ENCODE measurements around the gene SLC37A3.

Gene SLC37A3

GRCh38 chr7:140390034-140390433 is 8.3 kb downstream of the SLC37A3 start:
- no peaks in the 10 kb centered on the region for H3K9me3 ChIP-seq
- H3K36me3 ChIP-seq (replicated peaks) = no peaks in the 10 kb centered on the region
- H3K4me3 ChIP-seq = no peak overlapping the region
- no peaks in the 10 kb centered on the region for H3K4me1 ChIP-seq
- no peaks in the 10 kb centered on the region for H3K27me3 ChIP-seq (ENCODE audit: low read depth)
- in situ Hi-C loops (cut with MboI; ENCODE audit: low sequenced_read_pairs) = no loop called here
- no peak for DNase-seq (ENCODE audit: low spot score in 2 of 2)

- no peak overlapping the region for H3K4me3 ChIP-seq
- H3K36me3 ChIP-seq (replicated peaks) = no peaks in the 10 kb centered on the region
- no peaks in the 10 kb centered on the region for H3K27me3 ChIP-seq (ENCODE audit: low read depth)
- DNase-seq (ENCODE audit: low spot score in 2 of 2) = no peak
- no peaks in the 10 kb centered on the region for H3K9me3 ChIP-seq
- in situ Hi-C loops (cut with MboI; ENCODE audit: low sequenced_read_pairs) = no loop called here
- H3K4me1 ChIP-seq = no peaks in the 10 kb centered on the region
Observed at GRCh38 chr7:140389445-140389844, 8.9 kb downstream of the SLC37A3 start.

GRCh38 chr7:140384894-140385545 is 13.3 kb downstream of the SLC37A3 start:
- H3K9me3 ChIP-seq = no peaks in the 10 kb centered on the region
- no peak for DNase-seq (ENCODE audit: low spot score in 2 of 2)
- H3K4me1 ChIP-seq = no peaks in the 10 kb centered on the region
- H3K4me3 ChIP-seq = no peak overlapping the region
- peaks cover 9% of the 10 kb centered on the region for H3K36me3 ChIP-seq (replicated peaks)
- H3K27me3 ChIP-seq (ENCODE audit: low read depth) = no peaks in the 10 kb centered on the region
- in situ Hi-C loops (cut with MboI; ENCODE audit: low sequenced_read_pairs) = no loop called here

GRCh38 chr7:140383954-140384713 is 14.2 kb downstream of the SLC37A3 start:
- Histone ChIP-seq H3K9me3 (no peaks in the 10 kb centered on the region), H3K36me3 (replicated peaks) (peaks cover 11% of the 10 kb centered on the region), H3K27me3 (ENCODE audit: low read depth) (no peaks in the 10 kb centered on the region), H3K4me3 (no peak overlapping the region), H3K4me1 (no peaks in the 10 kb centered on the region)
- DNase-seq (ENCODE audit: low spot score in 2 of 2) = no peak
- in situ Hi-C loops (cut with MboI; ENCODE audit: low sequenced_read_pairs) = no loop called here

- no peaks in the 10 kb centered on the region for H3K9me3 ChIP-seq
- peaks cover 11% of the 10 kb centered on the region for H3K36me3 ChIP-seq (replicated peaks)
- no peaks in the 10 kb centered on the region for H3K4me1 ChIP-seq
- no peak overlapping the region for H3K4me3 ChIP-seq
- in situ Hi-C loops (cut with MboI; ENCODE audit: low sequenced_read_pairs) = no loop called here
- no peaks in the 10 kb centered on the region for H3K27me3 ChIP-seq (ENCODE audit: low read depth)
- DNase-seq (ENCODE audit: low spot score in 2 of 2) = no peak
Observed at GRCh38 chr7:140375892-140376730, 22.2 kb downstream of the SLC37A3 start.

GRCh38 chr7:140375323-140375722 is 23.0 kb downstream of the SLC37A3 start:
- Histone ChIP-seq H3K4me3 (no peak overlapping the region), H3K27me3 (ENCODE audit: low read depth) (no peaks in the 10 kb centered on the region), H3K9me3 (no peaks in the 10 kb centered on the region), H3K4me1 (no peaks in the 10 kb centered on the region), H3K36me3 (replicated peaks) (peaks cover 9% of the 10 kb centered on the region)
- in situ Hi-C loops (cut with MboI; ENCODE audit: low sequenced_read_pairs) = no loop called here
- no peak for DNase-seq (ENCODE audit: low spot score in 2 of 2)

- Histone ChIP-seq H3K9me3 (no peaks in the 10 kb centered on the region), H3K4me3 (no peak overlapping the region), H3K4me1 (no peaks in the 10 kb centered on the region), H3K27me3 (ENCODE audit: low read depth) (no peaks in the 10 kb centered on the region), H3K36me3 (replicated peaks) (peaks cover 4% of the 10 kb centered on the region)
- no peak for DNase-seq (ENCODE audit: low spot score in 2 of 2)
- in situ Hi-C loops (cut with MboI; ENCODE audit: low sequenced_read_pairs) = no loop called here
Observed at GRCh38 chr7:140369294-140369693, 29.0 kb downstream of the SLC37A3 start.

GRCh38 chr7:140367528-140367927 is 30.8 kb downstream of the SLC37A3 start:
- Histone ChIP-seq H3K36me3 (replicated peaks) (peaks cover 4% of the 10 kb centered on the region), H3K9me3 (no peaks in the 10 kb centered on the region), H3K4me1 (peaks cover 2% of the 10 kb centered on the region; the same call in 1 of the 2 replicates), H3K27me3 (ENCODE audit: low read depth) (no peaks in the 10 kb centered on the region), H3K4me3 (no peak overlapping the region)
- in situ Hi-C loops (cut with MboI; ENCODE audit: low sequenced_read_pairs) = no loop called here
- DNase-seq (ENCODE audit: low spot score in 2 of 2) = no peak

- in situ Hi-C loops (cut with MboI; ENCODE audit: low sequenced_read_pairs) = no loop called here
- Histone ChIP-seq H3K9me3 (no peaks in the 10 kb centered on the region), H3K27me3 (ENCODE audit: low read depth) (no peaks in the 10 kb centered on the region), H3K4me3 (no peak overlapping the region), H3K36me3 (replicated peaks) (peaks cover 4% of the 10 kb centered on the region), H3K4me1 (peaks cover 2% of the 10 kb centered on the region; the same call in 1 of the 2 replicates)
- no peak for DNase-seq (ENCODE audit: low spot score in 2 of 2)
Observed at GRCh38 chr7:140364819-140365218, 33.5 kb downstream of the SLC37A3 start.

- H3K27me3 ChIP-seq (ENCODE audit: low read depth) = no peaks in the 10 kb centered on the region
- peaks cover 14% of the 10 kb centered on the region for H3K36me3 ChIP-seq (replicated peaks)
- in situ Hi-C loops (cut with MboI; ENCODE audit: low sequenced_read_pairs) = no loop called here
- no peak overlapping the region for H3K4me3 ChIP-seq
- DNase-seq (ENCODE audit: low spot score in 2 of 2) = no peak
- H3K4me1 ChIP-seq = peaks cover 2% of the 10 kb centered on the region; the same call in 1 of the 2 replicates
- H3K9me3 ChIP-seq = no peaks in the 10 kb centered on the region
Observed at GRCh38 chr7:140360697-140361229, 37.6 kb downstream of the SLC37A3 start.

GRCh38 chr7:140358412-140359051 is 39.8 kb downstream of the SLC37A3 start:
- Histone ChIP-seq H3K4me3 (no peak overlapping the region), H3K27me3 (ENCODE audit: low read depth) (no peaks in the 10 kb centered on the region), H3K4me1 (no peaks in the 10 kb centered on the region), H3K36me3 (replicated peaks) (peaks cover 24% of the 10 kb centered on the region), H3K9me3 (no peaks in the 10 kb centered on the region)
- no peak for DNase-seq (ENCODE audit: low spot score in 2 of 2)
- in situ Hi-C loops (cut with MboI; ENCODE audit: low sequenced_read_pairs) = no loop called here

GRCh38 chr7:140358024-140358411 is 40.3 kb downstream of the SLC37A3 start:
- Histone ChIP-seq H3K4me3 (no peak overlapping the region), H3K36me3 (replicated peaks) (peaks cover 24% of the 10 kb centered on the region), H3K4me1 (no peaks in the 10 kb centered on the region), H3K27me3 (ENCODE audit: low read depth) (no peaks in the 10 kb centered on the region), H3K9me3 (no peaks in the 10 kb centered on the region)
- in situ Hi-C loops (cut with MboI; ENCODE audit: low sequenced_read_pairs) = no loop called here
- DNase-seq (ENCODE audit: low spot score in 2 of 2) = no peak

GRCh38 chr7:140350056-140350455 is 48.3 kb downstream of the SLC37A3 start:
- peaks cover 17% of the 10 kb centered on the region for H3K36me3 ChIP-seq (replicated peaks)
- in situ Hi-C loops (cut with MboI; ENCODE audit: low sequenced_read_pairs) = no loop called here

More at GRCh38 chr7:140350056-140350455, 48.3 kb downstream of the SLC37A3 start:
- DNase-seq (ENCODE audit: low spot score in 2 of 2) = no peak
- no peaks in the 10 kb centered on the region for H3K27me3 ChIP-seq (ENCODE audit: low read depth)
- no peaks in the 10 kb centered on the region for H3K9me3 ChIP-seq
- no peak overlapping the region for H3K4me3 ChIP-seq
- H3K4me1 ChIP-seq = peaks cover 20% of the 10 kb centered on the region

Data from HAP-1 (cell line).